ENCODE measurements around the gene ASIC3.

The ASIC3 gene

DNA sequence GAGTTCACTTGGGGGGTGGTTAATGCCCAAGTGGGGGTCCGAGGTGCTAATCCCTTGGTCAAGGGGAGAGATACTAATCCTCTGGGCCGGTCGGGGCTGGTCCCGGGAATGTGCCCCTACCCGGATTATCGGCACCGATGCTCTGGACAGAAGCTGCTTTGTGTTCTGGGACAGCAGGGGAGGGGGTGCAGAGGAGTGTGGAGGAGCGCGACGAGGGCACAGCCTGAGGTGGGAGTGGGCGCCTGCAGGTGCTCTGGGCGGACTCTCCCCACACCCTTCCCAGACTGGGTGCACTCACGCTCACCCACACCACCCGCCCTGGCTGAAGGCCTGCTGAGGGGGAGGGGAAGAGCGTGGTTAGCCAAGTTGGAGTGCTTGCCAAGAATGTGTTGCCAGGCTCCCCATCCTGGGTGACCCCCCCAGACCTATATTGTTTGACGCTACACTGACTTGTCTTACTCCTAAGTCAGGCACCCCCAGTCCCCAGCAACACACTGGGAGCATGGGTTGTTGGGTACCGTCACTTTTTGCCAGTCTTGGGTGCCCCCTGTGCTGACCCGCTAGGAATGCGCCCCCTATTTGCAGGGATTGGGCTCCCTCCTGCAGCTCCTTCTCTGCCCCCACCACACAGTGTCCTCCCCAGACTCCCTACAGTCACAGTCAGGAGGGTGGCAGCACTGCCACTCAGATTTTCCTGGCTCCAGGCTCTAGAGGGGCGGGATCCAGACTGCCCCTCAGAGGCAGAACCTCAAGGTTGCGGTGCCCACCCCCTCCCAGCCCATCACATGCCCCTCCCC lies 12.3 kb downstream of the ASIC3 start:
- Histone ChIP-seq H3K4me2 (ENCODE audit: low read depth, low read length, poor library complexity, severe bottlenecking) (peak overlapping the region; percentile 94), H3K4me1 (ENCODE audit: insufficient read depth, low read length, poor library complexity, severe bottlenecking) (peaks cover 31% of the 10 kb centered on the region), H3K27me3 (ENCODE audit: insufficient read depth, low read length, poor library complexity, severe bottlenecking) (no peaks in the 10 kb centered on the region), H3K36me3 (ENCODE audit: insufficient read depth, low read length) (peaks cover 13% of the 10 kb centered on the region; the same call in 1 of the 2 replicates), H3K79me2 (ENCODE audit: insufficient read depth, low read length) (peaks cover 40% of the 10 kb centered on the region), H3K9ac (ENCODE audit: low read depth, low read length, poor library complexity, severe bottlenecking) (peak overlapping the region; percentile 78), H2AFZ (ENCODE audit: low read length) (no peak overlapping the region), H3K9me3 (ENCODE audit: insufficient read depth, low read depth, low read length) (no peaks in the 10 kb centered on the region), H3K9me2 (replicated peaks; ENCODE audit: low read depth, low read length) (no peaks in the 10 kb centered on the region), H4K20me1 (ENCODE audit: insufficient read depth, low read length, poor library complexity, severe bottlenecking) (peaks cover 28% of the 10 kb centered on the region), H3F3A (ENCODE audit: low read depth) (no peaks in the 10 kb centered on the region), H3K4me3 (ENCODE audit: low read length, poor library complexity, severe bottlenecking) (peak overlapping the region; percentile 93)
- TF ChIP-seq EZH2phosphoT487 (IDR thresholded peaks at IDR 0.05; ENCODE audit: borderline replicate concordance) = no peak
- TF ChIP-seq, protein P1, sequence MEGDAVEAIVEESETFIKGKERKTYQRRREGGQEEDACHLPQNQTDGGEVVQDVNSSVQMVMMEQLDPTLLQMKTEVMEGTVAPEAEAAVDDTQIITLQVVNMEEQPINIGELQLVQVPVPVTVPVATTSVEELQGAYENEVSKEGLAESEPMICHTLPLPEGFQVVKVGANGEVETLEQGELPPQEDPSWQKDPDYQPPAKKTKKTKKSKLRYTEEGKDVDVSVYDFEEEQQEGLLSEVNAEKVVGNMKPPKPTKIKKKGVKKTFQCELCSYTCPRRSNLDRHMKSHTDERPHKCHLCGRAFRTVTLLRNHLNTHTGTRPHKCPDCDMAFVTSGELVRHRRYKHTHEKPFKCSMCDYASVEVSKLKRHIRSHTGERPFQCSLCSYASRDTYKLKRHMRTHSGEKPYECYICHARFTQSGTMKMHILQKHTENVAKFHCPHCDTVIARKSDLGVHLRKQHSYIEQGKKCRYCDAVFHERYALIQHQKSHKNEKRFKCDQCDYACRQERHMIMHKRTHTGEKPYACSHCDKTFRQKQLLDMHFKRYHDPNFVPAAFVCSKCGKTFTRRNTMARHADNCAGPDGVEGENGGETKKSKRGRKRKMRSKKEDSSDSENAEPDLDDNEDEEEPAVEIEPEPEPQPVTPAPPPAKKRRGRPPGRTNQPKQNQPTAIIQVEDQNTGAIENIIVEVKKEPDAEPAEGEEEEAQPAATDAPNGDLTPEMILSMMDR (conservative IDR thresholded peaks at IDR 0.05; ENCODE audit: low read length) = peak; percentile 44

DNA sequence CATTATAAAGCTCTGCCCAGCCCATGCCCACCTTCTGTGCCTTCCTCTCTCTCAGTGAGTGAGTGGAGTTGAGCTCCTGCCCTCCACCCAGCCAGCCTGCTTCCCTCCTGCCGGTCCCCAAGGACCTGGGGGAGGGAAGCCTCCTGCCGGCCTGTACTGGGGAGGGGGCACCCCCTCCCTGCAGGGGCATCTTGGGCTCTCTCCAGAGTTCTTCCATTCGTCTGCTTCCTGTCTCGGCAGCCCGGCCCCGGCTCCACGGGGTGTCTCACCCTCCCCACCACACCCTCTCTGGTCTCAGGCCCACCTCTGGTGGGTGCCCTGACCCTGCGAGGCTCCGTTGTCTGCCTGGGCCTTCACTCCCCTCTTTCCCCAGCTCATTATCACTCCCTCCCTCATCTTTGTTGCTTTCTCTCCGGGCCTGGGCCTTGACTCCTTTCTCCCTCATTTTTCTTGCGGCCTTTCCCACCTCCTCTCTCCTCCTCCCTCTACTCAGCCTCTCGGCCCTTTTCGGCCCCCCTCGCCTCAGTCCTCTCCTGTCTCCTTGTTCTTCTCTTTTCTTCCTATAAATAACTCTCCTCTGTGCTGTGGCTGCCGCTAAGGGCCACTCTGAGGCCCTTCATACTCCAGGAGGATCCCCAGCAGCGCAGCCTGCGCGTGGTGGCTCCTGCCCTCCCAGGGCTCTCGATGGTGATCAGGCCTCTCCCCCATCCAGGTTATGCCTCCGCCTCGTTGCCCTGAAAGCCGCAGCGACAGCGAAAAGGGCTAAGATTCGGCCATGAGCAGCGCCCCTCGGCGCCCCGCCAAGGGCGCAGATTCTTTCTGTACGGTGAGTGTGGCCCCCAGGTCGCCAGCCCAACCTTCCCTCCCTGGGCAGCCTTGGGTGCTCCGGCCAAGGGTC lies 13.1 kb downstream of the ASIC3 start:
- peaks cover 31% of the 10 kb centered on the region for H3K4me1 ChIP-seq (ENCODE audit: insufficient read depth, low read length, poor library complexity, severe bottlenecking)
- no peaks in the 10 kb centered on the region for H3K27me3 ChIP-seq (ENCODE audit: insufficient read depth, low read length, poor library complexity, severe bottlenecking)
- TF ChIP-seq EZH2phosphoT487 (IDR thresholded peaks at IDR 0.05; ENCODE audit: borderline replicate concordance) = no peak
- TF ChIP-seq, protein P1 (conservative IDR thresholded peaks at IDR 0.05; ENCODE audit: low read length) = no peak
- H3K9me3 ChIP-seq (ENCODE audit: insufficient read depth, low read depth, low read length) = no peaks in the 10 kb centered on the region
- peaks cover 28% of the 10 kb centered on the region for H4K20me1 ChIP-seq (ENCODE audit: insufficient read depth, low read length, poor library complexity, severe bottlenecking)
- no peaks in the 10 kb centered on the region for H3K9me2 ChIP-seq (replicated peaks; ENCODE audit: low read depth, low read length)
- peak overlapping the region; percentile 78 for H3K9ac ChIP-seq (ENCODE audit: low read depth, low read length, poor library complexity, severe bottlenecking)
- H2AFZ ChIP-seq (ENCODE audit: low read length) = no peak overlapping the region
- peaks cover 39% of the 10 kb centered on the region for H3K79me2 ChIP-seq (ENCODE audit: insufficient read depth, low read length)
- H3K4me3 ChIP-seq (ENCODE audit: low read length, poor library complexity, severe bottlenecking) = peak overlapping the region; percentile 93
- peak overlapping the region; percentile 94 for H3K4me2 ChIP-seq (ENCODE audit: low read depth, low read length, poor library complexity, severe bottlenecking)
- H3F3A ChIP-seq (ENCODE audit: low read depth) = no peaks in the 10 kb centered on the region
- peaks cover 14% of the 10 kb centered on the region; the same call in 1 of the 2 replicates for H3K36me3 ChIP-seq (ENCODE audit: insufficient read depth, low read length)

DNA sequence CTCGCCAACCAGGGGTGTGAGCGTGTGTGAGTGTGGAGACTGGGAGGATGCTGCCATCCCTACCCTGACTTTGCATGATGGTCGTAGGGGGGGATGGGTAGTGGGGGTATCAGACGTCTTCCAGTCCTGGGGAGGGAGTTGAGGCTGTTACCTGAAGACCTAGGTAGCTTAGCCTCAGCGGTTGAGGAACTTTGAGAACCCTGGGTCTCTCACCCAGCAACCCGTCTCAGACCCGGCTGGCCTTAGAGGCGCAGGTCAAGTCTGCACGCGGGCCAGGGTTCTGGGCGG lies 13.7 kb downstream of the ASIC3 start:
- H3K9ac ChIP-seq (ENCODE audit: low read depth, low read length, poor library complexity, severe bottlenecking) = no peak overlapping the region

More for the DNA sequence above, 13.7 kb downstream of the ASIC3 start:
- TF ChIP-seq EZH2phosphoT487 (IDR thresholded peaks at IDR 0.05; ENCODE audit: borderline replicate concordance) = no peak
- TF ChIP-seq, protein P1 (conservative IDR thresholded peaks at IDR 0.05; ENCODE audit: low read length) = no peak
- H3K27me3 ChIP-seq (ENCODE audit: insufficient read depth, low read length, poor library complexity, severe bottlenecking) = no peaks in the 10 kb centered on the region
- H3K4me2 ChIP-seq (ENCODE audit: low read depth, low read length, poor library complexity, severe bottlenecking) = peak overlapping the region; percentile 94
- peaks cover 28% of the 10 kb centered on the region for H4K20me1 ChIP-seq (ENCODE audit: insufficient read depth, low read length, poor library complexity, severe bottlenecking)
- H3K4me3 ChIP-seq (ENCODE audit: low read length, poor library complexity, severe bottlenecking) = peak overlapping the region; percentile 93
- no peaks in the 10 kb centered on the region for H3F3A ChIP-seq (ENCODE audit: low read depth)
- H3K9me2 ChIP-seq (replicated peaks; ENCODE audit: low read depth, low read length) = no peaks in the 10 kb centered on the region
- no peaks in the 10 kb centered on the region for H3K9me3 ChIP-seq (ENCODE audit: insufficient read depth, low read depth, low read length)
- H2AFZ ChIP-seq (ENCODE audit: low read length) = no peak overlapping the region
- H3K79me2 ChIP-seq (ENCODE audit: insufficient read depth, low read length) = peaks cover 34% of the 10 kb centered on the region
- peaks cover 19% of the 10 kb centered on the region; the same call in 1 of the 2 replicates for H3K36me3 ChIP-seq (ENCODE audit: insufficient read depth, low read length)
- H3K4me1 ChIP-seq (ENCODE audit: insufficient read depth, low read length, poor library complexity, severe bottlenecking) = peaks cover 25% of the 10 kb centered on the region
